NT2/D1 (cell line): ENCODE results near the gene ZCCHC4.

Experiments used
- DNase-seq: peaks from one replicate; pipeline ENCODE4 v3.0.0-alpha.2; 2011; ENCODE audit warnings: low read depth, low spot score
- H3K27me3 ChIP-seq: 2 replicates; pipeline ENCODE4 v1.6.0; 2011; ENCODE audit warnings: mild to moderate bottlenecking; ENCODE audit not compliant: insufficient read length, insufficient read depth
- H3K36me3 ChIP-seq: 2 replicates; pipeline ENCODE4 v1.6.1; 2011; ENCODE audit warnings: mild to moderate bottlenecking, low read length, mixed read lengths; ENCODE audit not compliant: insufficient read depth, insufficient read length
- H3K4me1 ChIP-seq: 2 replicates; pipeline ENCODE4 v1.5.1; 2011; ENCODE audit not compliant: insufficient read depth, insufficient read length
- H3K4me3 ChIP-seq: 2 replicates; pipeline ENCODE4 v1.5.1; 2011; ENCODE audit warnings: low read depth; ENCODE audit not compliant: insufficient read length
- H3K9ac ChIP-seq: 2 replicates; pipeline ENCODE4 v1.6.0; 2011; ENCODE audit warnings: low read depth; ENCODE audit not compliant: insufficient read length
- H3K9me3 ChIP-seq: 2 replicates; pipeline ENCODE4 v1.5.1; 2011; ENCODE audit warnings: mild to moderate bottlenecking, low read length; ENCODE audit not compliant: insufficient read depth
- SUZ12 ChIP-seq: IDR thresholded peaks from 2 replicates; pipeline ENCODE4 v1.6.1; 2011; ENCODE audit not compliant: insufficient read length, insufficient read depth; ENCODE audit errors: extremely low read depth
- YY1 ChIP-seq: IDR thresholded peaks from 2 replicates; pipeline ENCODE4 v1.6.1; 2011; ENCODE audit not compliant: insufficient read length, insufficient read depth
- ZNF274 ChIP-seq: IDR thresholded peaks from 2 replicates; pipeline ENCODE4 v1.6.1; 2011; ENCODE audit warnings: mild to moderate bottlenecking, low read depth, low read length

Gene ZCCHC4

DNA sequence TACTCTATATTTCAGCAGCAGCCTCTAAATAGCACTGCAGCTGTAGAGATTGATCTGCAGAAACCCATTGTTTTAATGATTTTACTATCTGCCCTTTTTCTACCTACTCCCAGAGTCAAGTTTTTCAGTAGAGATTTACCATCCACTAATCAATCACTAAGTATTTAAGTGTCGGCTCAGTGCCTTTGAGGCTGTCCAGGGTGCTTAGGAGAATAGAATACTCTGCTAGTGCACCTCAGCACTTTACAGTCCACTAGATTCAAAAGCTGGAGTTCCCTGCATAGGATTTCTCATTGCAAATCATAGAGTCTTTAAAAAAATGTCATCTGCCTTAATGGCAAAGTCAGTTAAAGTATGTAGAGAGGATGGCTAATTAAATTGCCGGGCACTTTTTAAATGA lies 34.9 kb downstream of the ZCCHC4 start:
- no peaks in the 10 kb centered on the region for H3K9me3 ChIP-seq
- H3K27me3 ChIP-seq = no peaks in the 10 kb centered on the region
- DNase-seq = no peak
- no peak overlapping the region for H3K4me3 ChIP-seq
- no peak for TF ChIP-seq YY1
- TF ChIP-seq SUZ12 = no peak
- TF ChIP-seq ZNF274 = no peak
- no peak overlapping the region for H3K9ac ChIP-seq
- H3K4me1 ChIP-seq = no peaks in the 10 kb centered on the region
- peaks cover 24% of the 10 kb centered on the region for H3K36me3 ChIP-seq

DNA sequence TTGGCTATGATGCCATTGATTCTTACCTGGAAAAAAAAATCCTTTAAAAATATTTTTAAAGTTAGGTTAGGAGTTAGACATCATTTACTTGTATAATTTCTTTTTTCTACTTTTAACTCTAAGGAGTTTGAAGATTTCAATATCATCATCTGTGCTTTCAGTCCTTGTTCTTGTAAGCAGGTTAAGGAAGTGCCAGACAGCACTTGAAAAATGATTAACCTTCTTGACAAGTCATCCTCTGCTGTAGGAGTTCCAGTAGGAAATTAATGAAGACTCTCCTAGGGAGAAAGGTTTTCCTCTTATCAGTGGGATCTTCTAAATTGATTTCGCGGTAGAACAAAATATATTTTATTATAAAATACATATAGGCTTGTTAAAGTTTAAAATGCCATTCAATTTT lies 35.4 kb downstream of the ZCCHC4 start:
- no peaks in the 10 kb centered on the region for H3K9me3 ChIP-seq
- DNase-seq = no peak
- H3K9ac ChIP-seq = no peak overlapping the region
- no peak overlapping the region for H3K4me3 ChIP-seq
- TF ChIP-seq ZNF274 = no peak
- no peaks in the 10 kb centered on the region for H3K27me3 ChIP-seq
- peaks cover 24% of the 10 kb centered on the region for H3K36me3 ChIP-seq
- no peaks in the 10 kb centered on the region for H3K4me1 ChIP-seq

DNA sequence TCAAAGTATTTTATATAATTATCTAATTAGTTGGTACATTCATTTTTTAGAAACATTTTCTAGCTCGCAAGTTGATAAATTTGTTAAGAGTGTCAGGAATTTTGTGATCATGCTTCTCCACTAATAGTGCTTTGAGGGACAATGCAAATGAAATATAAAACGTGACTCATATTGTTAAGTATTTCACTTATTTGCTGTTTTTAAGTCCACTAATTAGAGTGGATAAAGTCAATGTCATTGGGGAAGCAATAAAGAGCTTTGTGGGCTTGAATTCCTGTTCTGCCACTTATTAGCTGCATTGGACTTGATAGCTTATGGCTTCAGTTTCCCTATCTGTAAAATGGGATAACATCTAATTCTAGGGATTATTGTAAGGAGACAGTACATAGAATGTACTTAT lies 38.0 kb downstream of the ZCCHC4 start:
- H3K4me3 ChIP-seq = no peak overlapping the region
- no peaks in the 10 kb centered on the region for H3K9me3 ChIP-seq
- no peaks in the 10 kb centered on the region for H3K4me1 ChIP-seq
- H3K36me3 ChIP-seq = peaks cover 31% of the 10 kb centered on the region
- H3K27me3 ChIP-seq = no peaks in the 10 kb centered on the region
- no peak for TF ChIP-seq SUZ12
- TF ChIP-seq YY1 = no peak
- no peak for TF ChIP-seq ZNF274
- H3K9ac ChIP-seq = no peak overlapping the region
- DNase-seq = no peak

DNA sequence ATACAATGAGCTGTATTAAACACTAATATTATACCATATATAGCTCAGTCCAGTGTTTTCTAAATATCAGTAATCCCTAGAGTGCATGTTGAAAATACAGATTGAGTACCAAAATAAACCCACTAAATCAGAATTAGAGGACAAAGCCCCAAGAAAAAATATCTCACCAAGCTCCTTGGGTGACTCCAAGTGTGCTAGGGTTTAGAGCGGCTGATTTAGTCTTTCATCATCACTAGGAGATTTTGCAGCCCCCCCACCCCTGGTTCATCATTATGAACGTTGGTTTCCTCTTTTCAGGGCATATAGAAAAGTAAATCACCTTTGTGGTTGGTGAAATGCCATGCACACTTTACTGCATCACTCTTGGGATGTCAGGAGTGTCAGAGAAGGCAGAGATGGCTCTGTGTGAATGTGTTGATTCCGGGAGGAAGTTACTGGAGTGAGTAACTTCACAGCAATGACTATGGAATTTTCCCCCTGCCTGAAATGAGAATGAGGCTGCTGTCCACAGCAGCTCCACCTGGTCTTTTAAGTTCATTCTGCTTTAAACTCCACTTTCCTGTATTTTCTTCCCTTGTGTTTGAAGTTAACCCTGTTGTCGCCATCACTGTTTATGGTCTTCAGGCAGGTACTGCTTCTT lies 39.3 kb downstream of the ZCCHC4 start:
- TF ChIP-seq ZNF274 (no peak), YY1 (no peak), SUZ12 (no peak)
- Histone ChIP-seq H3K9me3 (no peaks in the 10 kb centered on the region), H3K4me3 (no peak overlapping the region), H3K36me3 (peaks cover 39% of the 10 kb centered on the region), H3K27me3 (no peaks in the 10 kb centered on the region), H3K9ac (no peak overlapping the region), H3K4me1 (no peaks in the 10 kb centered on the region)
- DNase-seq = no peak

DNA sequence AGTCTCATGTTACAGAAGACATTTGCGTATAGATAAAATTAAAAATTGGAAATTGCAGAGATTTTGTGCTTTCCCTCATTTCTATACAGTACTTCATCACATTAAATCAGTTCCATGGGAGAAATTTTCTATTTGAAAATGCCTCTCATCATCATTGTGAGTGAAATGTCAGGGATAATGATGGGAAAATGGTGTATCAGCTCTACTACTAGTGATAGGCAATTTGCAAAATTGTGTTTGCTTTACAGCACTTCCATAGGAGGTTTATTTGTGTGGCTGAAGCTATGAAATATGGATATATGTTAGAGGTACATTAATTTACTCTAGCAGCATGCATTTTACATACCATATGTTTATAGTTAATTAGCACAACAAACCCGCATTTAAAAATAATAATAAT lies 43.5 kb downstream of the ZCCHC4 start:
- no peak overlapping the region for H3K4me3 ChIP-seq
- H3K27me3 ChIP-seq = no peaks in the 10 kb centered on the region
- no peak for DNase-seq
- H3K36me3 ChIP-seq = peaks cover 36% of the 10 kb centered on the region
- H3K9ac ChIP-seq = no peak overlapping the region
- no peaks in the 10 kb centered on the region for H3K4me1 ChIP-seq
- peaks cover 7% of the 10 kb centered on the region; the same call in 1 of the 2 replicates for H3K9me3 ChIP-seq
- TF ChIP-seq ZNF274 = no peak
- no peak for TF ChIP-seq SUZ12
- no peak for TF ChIP-seq YY1

DNA sequence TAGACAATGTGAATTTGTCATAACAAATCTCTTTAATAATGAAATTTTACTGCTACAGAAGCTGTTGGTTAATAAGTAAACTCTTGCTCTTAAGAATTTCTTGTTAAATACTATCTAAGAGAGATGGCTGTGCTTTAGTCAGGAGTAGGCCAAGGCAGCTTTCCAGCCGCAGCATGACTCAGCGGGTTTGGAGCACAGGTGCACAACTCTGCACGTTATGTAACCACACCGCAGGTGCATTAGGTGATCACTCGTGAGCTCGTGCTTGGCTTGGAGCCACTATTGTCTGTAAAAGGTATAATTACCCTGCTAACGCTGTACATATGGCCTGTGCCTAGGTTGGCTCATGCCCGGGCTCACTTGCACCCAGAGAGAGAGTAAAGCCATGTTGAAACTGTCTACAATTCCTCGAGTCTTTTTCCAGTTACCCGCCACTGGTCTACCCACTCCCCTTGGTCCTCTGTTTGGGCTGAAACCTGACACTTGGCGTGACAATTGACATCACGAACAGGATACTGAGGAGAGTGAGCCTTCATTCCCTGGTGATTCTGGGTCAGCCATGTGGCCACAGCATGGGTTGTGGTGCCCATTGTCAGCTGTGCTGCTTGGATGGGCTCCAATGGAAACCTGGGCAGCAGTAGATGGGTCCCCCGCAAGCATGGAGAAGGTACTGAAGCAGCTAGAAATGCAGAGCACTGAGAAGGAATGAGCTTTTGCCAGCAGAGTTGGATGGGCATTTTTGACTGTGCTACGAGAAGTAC lies 46.1 kb downstream of the ZCCHC4 start:
- TF ChIP-seq ZNF274 = no peak
- TF ChIP-seq SUZ12 = no peak
- TF ChIP-seq YY1 = no peak
- DNase-seq = no peak
- no peak overlapping the region for H3K9ac ChIP-seq
- H3K36me3 ChIP-seq = peaks cover 44% of the 10 kb centered on the region
- H3K4me3 ChIP-seq = no peak overlapping the region
- peaks cover 7% of the 10 kb centered on the region; the same call in 1 of the 2 replicates for H3K9me3 ChIP-seq
- H3K4me1 ChIP-seq = no peaks in the 10 kb centered on the region
- no peaks in the 10 kb centered on the region for H3K27me3 ChIP-seq

DNA sequence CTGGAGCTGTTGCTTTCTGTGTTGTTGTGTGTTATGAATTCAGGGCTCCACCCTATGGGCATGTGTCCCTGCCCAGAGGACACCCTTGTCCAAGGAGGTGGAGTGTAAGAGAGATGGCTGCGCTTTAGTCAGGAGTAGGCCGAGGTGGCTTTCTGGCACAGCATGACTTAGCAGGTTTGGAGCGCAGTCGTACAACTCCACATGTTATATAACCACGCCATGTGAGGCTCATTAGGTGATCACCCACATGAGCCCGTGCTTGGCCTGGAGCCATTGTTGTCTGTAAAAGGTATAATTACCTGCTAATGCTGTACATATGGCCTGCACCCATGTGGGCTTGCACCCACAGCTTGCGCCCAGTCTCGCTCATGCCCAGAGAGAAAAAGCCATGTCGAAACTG lies 48.7 kb downstream of the ZCCHC4 start:
- H3K4me1 ChIP-seq = no peaks in the 10 kb centered on the region
- TF ChIP-seq SUZ12 (no peak), ZNF274 (no peak)

More for the DNA sequence above, 48.7 kb downstream of the ZCCHC4 start:
- Histone ChIP-seq H3K4me3 (no peak overlapping the region), H3K9me3 (peaks cover 7% of the 10 kb centered on the region; the same call in 1 of the 2 replicates), H3K27me3 (no peaks in the 10 kb centered on the region), H3K9ac (no peak overlapping the region), H3K36me3 (peaks cover 56% of the 10 kb centered on the region)
- no peak for DNase-seq
